CD14-positive monocyte (primary cell): Measurements from ENCODE around the gene CENPP. TPM values are rescaled to one million over a fixed set of nuclear protein-coding genes. Genes with fewer than 3 reads are reported as not detected.

Experiments used
- DNase-seq, 3 donors: peaks; one replicate each; pipeline ENCODE4 v3.0.0-alpha.2; 2011 to 2022
- H2AFZ ChIP-seq: 2 replicates; pipeline ENCODE4 v1.6.0; 2012; ENCODE audit warnings: mild to moderate bottlenecking, low read depth, low read length, inconsistent platforms; ENCODE audit not compliant: insufficient read depth, poor library complexity, severe bottlenecking
- H3K27ac ChIP-seq, 2 donors: 1 replicate in 1 of 2; 2 replicates in 1 of 2; pipeline ENCODE4 v1.5.1; 2012 to 2013; ENCODE audit warnings: low read length in 2 of 2, control low read depth in 1 of 2, inconsistent platforms in 1 of 2, low read depth in 1 of 2, mild to moderate bottlenecking in 1 of 2
- H3K27me3 ChIP-seq, 2 donors: one replicate each; pipeline versions ENCODE4 v1.6.0 to v1.6.1; 2011 to 2013; ENCODE audit warnings: low read length in 2 of 2; ENCODE audit not compliant: control insufficient read depth in 2 of 2, insufficient read depth in 2 of 2
- H3K36me3 ChIP-seq, 2 donors: replicated peaks in 1 of 2; 1 replicate in 1 of 2; 2 replicates in 1 of 2; pipeline versions ENCODE4 v1.5.1 to v1.6.1; 2012 to 2013; ENCODE audit warnings: low read length in 2 of 2, control low read depth in 1 of 2, inconsistent platforms in 1 of 2, mild to moderate bottlenecking in 1 of 2; ENCODE audit not compliant: insufficient read depth in 2 of 2, control insufficient read depth in 1 of 2
- H3K4me1 ChIP-seq, 2 donors: 1 replicate in 1 of 2; 2 replicates in 1 of 2; pipeline versions ENCODE4 v1.5.1 to v1.6.1; 2012 to 2013; ENCODE audit warnings: low read length in 2 of 2, control low read depth in 1 of 2, inconsistent platforms in 1 of 2, mild to moderate bottlenecking in 1 of 2, moderate library complexity in 1 of 2; ENCODE audit not compliant: insufficient read depth in 2 of 2, control insufficient read depth in 1 of 2
- H3K4me2 ChIP-seq: replicated peaks from 2 replicates; pipeline ENCODE3; 2012; ENCODE audit warnings: low read length, moderate library complexity, mild to moderate bottlenecking; ENCODE audit not compliant: poor library complexity, severe bottlenecking; ENCODE audit errors: extremely low read depth
- H3K4me3 ChIP-seq, 3 experiments: fragments of 200-600 bp in 1 of 3; sonication (generic) in 1 of 3; replicated peaks in 1 of 3; 1 replicate in 2 of 3; 2 replicates in 1 of 3; pipeline ENCODE4 v1.5.1; 2011 to 2013; ENCODE audit warnings: low read length in 3 of 3, mild to moderate bottlenecking in 3 of 3, control low read depth in 2 of 3, low read depth in 2 of 3, inconsistent platforms in 1 of 3, moderate library complexity in 1 of 3
- H3K79me2 ChIP-seq: 2 replicates; pipeline ENCODE4 v1.6.0; 2012; ENCODE audit warnings: mild to moderate bottlenecking, control low read depth, inconsistent platforms, low read length, moderate library complexity; ENCODE audit not compliant: insufficient read depth
- H3K9ac ChIP-seq: 2 replicates; pipeline ENCODE4 v1.6.0; 2017; ENCODE audit warnings: low read length, mild to moderate bottlenecking; ENCODE audit not compliant: insufficient read depth, poor library complexity, severe bottlenecking
- H3K9me3 ChIP-seq, 2 donors: replicated peaks in 1 of 2; 1 replicate in 1 of 2; 2 replicates in 1 of 2; pipeline versions ENCODE4 v1.5.1 to v1.6.1; 2012 to 2013; ENCODE audit warnings: low read length in 2 of 2, control low read depth in 1 of 2; ENCODE audit not compliant: control insufficient read depth in 1 of 2, insufficient read depth in 1 of 2
- H4K20me1 ChIP-seq: 2 replicates; pipeline ENCODE4 v1.6.0; 2012; ENCODE audit warnings: mild to moderate bottlenecking, low read length, control low read depth, moderate library complexity; ENCODE audit not compliant: insufficient read depth
- H3K27ac Mint-ChIP-seq, 7 donors: one replicate each; pipeline ENCODE4 v1.8.0; 2020; ENCODE audit warnings: mild to moderate bottlenecking in 7 of 7, mixed read lengths in 7 of 7, moderate library complexity in 6 of 7, inconsistent platforms in 2 of 7
- H3K27me3 Mint-ChIP-seq, 3 donors: one replicate each; pipeline ENCODE4 v1.8.0; 2021 to 2022; ENCODE audit warnings: low read depth in 3 of 3, mild to moderate bottlenecking in 3 of 3, mixed read lengths in 3 of 3, moderate library complexity in 3 of 3, inconsistent platforms in 1 of 3
- H3K36me3 Mint-ChIP-seq, 2 donors: one replicate each; pipeline ENCODE4 v1.8.0; 2020; ENCODE audit warnings: mixed read lengths in 2 of 2, inconsistent platforms in 1 of 2, mild to moderate bottlenecking in 1 of 2
- H3K4me1 Mint-ChIP-seq: one replicate; pipeline ENCODE4 v1.8.0; 2020; ENCODE audit warnings: mild to moderate bottlenecking, mixed read lengths
- H3K4me3 Mint-ChIP-seq, 2 donors: one replicate each; pipeline ENCODE4 v1.8.0; 2020; ENCODE audit warnings: mild to moderate bottlenecking in 2 of 2, mixed read lengths in 2 of 2, moderate library complexity in 1 of 2
- H3K9me3 Mint-ChIP-seq, 7 donors: one replicate each; pipeline ENCODE4 v1.8.0; 2020 to 2022; ENCODE audit warnings: mixed read lengths in 7 of 7, mild to moderate bottlenecking in 6 of 7, moderate library complexity in 6 of 7, inconsistent platforms in 2 of 7
- WGBS: methylation state at CpG from one replicate; pipeline ENCODE4 v1.1.5; 2013; ENCODE audit warnings: missing lambda C conversion rate; ENCODE audit not compliant: insufficient coverage; 5-methylcytosine and 5-hydroxymethylcytosine counted together
- intact Hi-C, 2 donors: fragments of 100-400 bp; cut with micrococcal nuclease; formaldehyde crosslinking; loops; one replicate each; pipeline versions ENCODE4 v1.15.0 to v1.15.1; 2023
- polyA plus RNA-seq, 3 donors: library from polyadenylated mRNA; depleted of rRNA in 1 of 3; unstranded in 2 of 3; stranded (reverse) in 1 of 3; fragments of 300-500 nt in 2 of 3; fragments of >200 nt in 1 of 3; fragmentation: Illumina TruSeq in 2 of 3; gene quantifications; 1 replicate in 2 of 3; 2 replicates in 1 of 3; pipeline ENCODE4 v1.2.3, GENCODE V29; 2012 to 2021
- TF ChIP-seq, protein P1 (sequence below): fragments of 200-600 bp; IDR thresholded peaks from one replicate; pipeline ENCODE4 v1.8.0; 2022; ENCODE audit warnings: antibody characterized with exemption, mild to moderate bottlenecking

Gene CENPP
- polyA plus RNA-seq, 3 donors, result 0.50 to 1.1 (median 1.1) TPM

DNA sequence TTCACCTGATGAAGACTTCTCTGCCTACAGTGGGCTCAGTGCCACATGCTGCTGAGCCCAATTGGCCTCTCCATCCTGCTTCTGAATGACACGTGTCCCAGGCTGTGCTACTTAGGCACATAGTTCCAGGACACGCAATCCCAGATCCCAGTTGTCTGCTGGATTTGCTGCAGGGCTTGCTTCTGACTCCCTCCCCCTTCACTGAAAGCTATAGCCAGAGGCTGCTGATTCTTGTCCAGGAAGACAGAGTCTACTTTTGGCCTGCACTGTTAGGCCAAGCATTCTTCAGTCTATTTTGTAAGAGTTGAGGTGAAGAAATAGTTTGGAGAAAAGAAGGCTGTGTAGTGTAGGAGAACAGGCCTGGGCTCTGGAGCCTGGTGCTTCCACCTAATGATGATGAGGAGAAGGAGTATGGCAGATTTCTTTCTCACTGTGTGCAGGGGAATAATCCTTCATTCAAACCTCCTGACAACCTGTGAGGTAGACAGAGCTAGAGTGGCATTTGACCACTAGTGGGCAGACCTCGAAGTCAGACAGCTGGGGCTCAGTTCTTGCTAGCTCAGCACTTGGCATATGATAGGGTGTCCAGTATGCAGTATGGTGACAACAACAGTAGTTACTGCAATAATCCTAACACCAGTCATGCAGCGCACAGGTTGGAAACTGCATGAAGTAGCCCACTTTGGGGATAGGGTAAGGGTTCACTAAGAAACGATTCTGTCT, 176.1 kb downstream of the CENPP start:
- Histone ChIP-seq H3K27me3 (no peaks in the 10 kb centered on the region), H3K4me2 (no peak overlapping the region)
- intact Hi-C loops, result no loop called here

DNA sequence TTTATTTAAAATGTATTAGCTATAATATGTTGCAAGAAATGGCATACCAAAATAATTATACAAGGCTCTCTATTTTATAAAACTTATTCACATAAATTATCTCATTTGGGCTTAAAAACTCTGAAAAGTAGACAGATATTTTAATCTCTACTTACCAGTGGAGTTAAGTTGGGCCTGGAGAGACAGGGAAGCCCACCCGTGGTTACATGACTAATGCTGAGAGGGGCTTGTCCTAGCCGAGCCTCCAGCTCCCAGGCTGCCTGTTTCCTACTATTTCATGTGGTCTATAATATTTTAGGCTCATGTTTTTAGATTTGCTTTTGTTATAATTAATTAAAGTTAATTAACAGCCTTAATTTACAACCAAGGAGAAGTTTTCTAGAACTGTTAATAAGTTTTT, 177.4 kb downstream of the CENPP start:
- DNase-seq, result no peak
- Histone ChIP-seq H3K27me3 (no peaks in the 10 kb centered on the region), H3K79me2 (no peaks in the 10 kb centered on the region), H2AFZ (no peak overlapping the region), H3K27ac (no peak overlapping the region), H3K9me3 (no peaks in the 10 kb centered on the region), H3K4me3 (no peak overlapping the region), H3K4me2 (no peak overlapping the region), H3K36me3 (no peaks in the 10 kb centered on the region), H4K20me1 (no peaks in the 10 kb centered on the region), H3K4me1 (no peaks in the 10 kb centered on the region), H3K9ac (no peak overlapping the region)
- no CpG with 5 or more reads among the region's 2 CpGs for WGBS
- Mint-ChIP-seq H3K4me1 (peaks cover 10% of the 10 kb centered on the region), H3K9me3 (no peaks in the 10 kb centered on the region), H3K27ac (no peak overlapping the region), H3K36me3 (no peaks in the 10 kb centered on the region), H3K4me3 (no peak overlapping the region), H3K27me3 (peaks cover 0 to 2% (median 0%) of the 10 kb centered on the region in 3 donors)
- intact Hi-C loops, result no loop called here
- TF ChIP-seq, protein P1, sequence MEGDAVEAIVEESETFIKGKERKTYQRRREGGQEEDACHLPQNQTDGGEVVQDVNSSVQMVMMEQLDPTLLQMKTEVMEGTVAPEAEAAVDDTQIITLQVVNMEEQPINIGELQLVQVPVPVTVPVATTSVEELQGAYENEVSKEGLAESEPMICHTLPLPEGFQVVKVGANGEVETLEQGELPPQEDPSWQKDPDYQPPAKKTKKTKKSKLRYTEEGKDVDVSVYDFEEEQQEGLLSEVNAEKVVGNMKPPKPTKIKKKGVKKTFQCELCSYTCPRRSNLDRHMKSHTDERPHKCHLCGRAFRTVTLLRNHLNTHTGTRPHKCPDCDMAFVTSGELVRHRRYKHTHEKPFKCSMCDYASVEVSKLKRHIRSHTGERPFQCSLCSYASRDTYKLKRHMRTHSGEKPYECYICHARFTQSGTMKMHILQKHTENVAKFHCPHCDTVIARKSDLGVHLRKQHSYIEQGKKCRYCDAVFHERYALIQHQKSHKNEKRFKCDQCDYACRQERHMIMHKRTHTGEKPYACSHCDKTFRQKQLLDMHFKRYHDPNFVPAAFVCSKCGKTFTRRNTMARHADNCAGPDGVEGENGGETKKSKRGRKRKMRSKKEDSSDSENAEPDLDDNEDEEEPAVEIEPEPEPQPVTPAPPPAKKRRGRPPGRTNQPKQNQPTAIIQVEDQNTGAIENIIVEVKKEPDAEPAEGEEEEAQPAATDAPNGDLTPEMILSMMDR, result no peak

More for the DNA sequence above, 176.1 kb downstream of the CENPP start:
- Histone ChIP-seq H4K20me1 (no peaks in the 10 kb centered on the region), H3K4me1 (no peaks in the 10 kb centered on the region), H3K27ac (no peak overlapping the region), H3K9ac (no peak overlapping the region), H3K9me3 (no peaks in the 10 kb centered on the region), H3K36me3 (no peaks in the 10 kb centered on the region), H3K4me3 (no peak overlapping the region), H3K79me2 (no peaks in the 10 kb centered on the region), H2AFZ (no peak overlapping the region)
- TF ChIP-seq, protein P1, result no peak
- WGBS, result 91% methylated on average over 2 of the region's 5 CpGs
- Mint-ChIP-seq H3K4me1 (peaks cover 4% of the 10 kb centered on the region), H3K36me3 (no peaks in the 10 kb centered on the region), H3K27ac (no peak overlapping the region), H3K4me3 (no peak overlapping the region), H3K9me3 (no peaks in the 10 kb centered on the region), H3K27me3 (peaks cover 0 to 2% (median 0%) of the 10 kb centered on the region in 3 donors)
- peak in 2 of 3 donors; percentile 4 to 11 for DNase-seq
